Measurements from ENCODE around the gene THSD7B.

The THSD7B gene

DNA sequence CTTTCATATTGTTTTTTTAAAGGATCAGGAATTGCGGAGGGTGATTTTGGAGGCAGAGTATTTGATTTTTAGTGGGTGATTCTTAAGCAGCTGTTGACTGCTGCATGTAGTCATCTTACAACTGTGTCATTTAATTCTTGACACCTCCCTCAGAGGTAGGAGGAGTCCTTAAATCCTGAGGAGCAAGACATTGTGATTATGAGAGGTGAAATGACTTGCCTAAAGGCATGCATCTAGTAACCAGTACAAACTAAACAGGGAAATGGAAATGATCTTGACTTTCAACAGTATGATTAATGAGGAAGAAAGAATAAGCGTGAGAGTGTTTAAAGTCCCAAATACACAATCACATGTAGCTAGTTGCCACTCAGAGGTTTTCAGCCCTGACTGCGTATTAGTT lies 440.7 kb downstream of the THSD7B start:
- no peak for DNase-seq (ENCODE audit: low spot score)
- TF ChIP-seq CTCF (IDR thresholded peaks at IDR 0.05; ENCODE audit: borderline replicate concordance, control extremely low read depth, extremely low read depth, insufficient read depth, missing control alignments): no peak
- in situ Hi-C loops (cut with MboI; ENCODE audit: low sequenced_read_pairs, unreplicated experiment): no loop called here

DNA sequence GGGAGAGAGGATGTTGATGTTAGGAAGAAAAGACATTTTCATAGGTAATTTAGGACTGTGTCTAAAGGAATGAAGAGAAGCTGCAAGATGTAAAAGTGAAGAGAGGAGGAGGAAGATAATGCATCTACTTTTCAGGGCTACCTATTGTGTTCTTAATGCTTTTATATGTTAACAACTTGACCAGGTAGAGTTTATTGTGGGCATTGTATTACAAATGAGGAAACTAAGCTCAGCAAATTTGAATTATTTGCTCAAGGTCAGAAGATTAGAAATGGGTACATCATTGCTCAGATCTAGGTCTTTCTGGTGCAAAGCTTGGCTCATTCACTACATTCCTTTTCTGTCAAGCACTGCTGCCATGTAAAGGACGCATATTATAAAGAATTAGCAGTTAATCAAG lies 441.7 kb downstream of the THSD7B start:
- DNase-seq (ENCODE audit: low spot score): no peak
- in situ Hi-C loops (cut with MboI; ENCODE audit: low sequenced_read_pairs, unreplicated experiment): no loop called here

GRCh38 chr2:137208431-137208891 lies 443.1 kb downstream of the THSD7B start:
- DNase-seq (ENCODE audit: low spot score): no peak
- TF ChIP-seq CTCF (IDR thresholded peaks at IDR 0.05; ENCODE audit: borderline replicate concordance, control extremely low read depth, extremely low read depth, insufficient read depth, missing control alignments): no peak
- in situ Hi-C loops (cut with MboI; ENCODE audit: low sequenced_read_pairs, unreplicated experiment): no loop called here

More for the DNA sequence above, 441.7 kb downstream of the THSD7B start:
- no peak for TF ChIP-seq CTCF (IDR thresholded peaks at IDR 0.05; ENCODE audit: borderline replicate concordance, control extremely low read depth, extremely low read depth, insufficient read depth, missing control alignments)

GRCh38 chr2:137210039-137210438 lies 444.7 kb downstream of the THSD7B start:
- DNase-seq (ENCODE audit: low spot score): no peak
- in situ Hi-C loops (cut with MboI; ENCODE audit: low sequenced_read_pairs, unreplicated experiment): no loop called here
- no peak for TF ChIP-seq CTCF (IDR thresholded peaks at IDR 0.05; ENCODE audit: borderline replicate concordance, control extremely low read depth, extremely low read depth, insufficient read depth, missing control alignments)

- no peak for DNase-seq (ENCODE audit: low spot score)
- no peak for TF ChIP-seq CTCF (IDR thresholded peaks at IDR 0.05; ENCODE audit: borderline replicate concordance, control extremely low read depth, extremely low read depth, insufficient read depth, missing control alignments)
- in situ Hi-C loops (cut with MboI; ENCODE audit: low sequenced_read_pairs, unreplicated experiment): no loop called here
These were observed 446.4 kb downstream of the THSD7B start for GRCh38 chr2:137211761-137212160.

- no peak for TF ChIP-seq CTCF (IDR thresholded peaks at IDR 0.05; ENCODE audit: borderline replicate concordance, control extremely low read depth, extremely low read depth, insufficient read depth, missing control alignments)
- in situ Hi-C loops (cut with MboI; ENCODE audit: low sequenced_read_pairs, unreplicated experiment): no loop called here
- DNase-seq (ENCODE audit: low spot score): no peak
These were observed 455.2 kb downstream of the THSD7B start for GRCh38 chr2:137220438-137220993.

All from GM13976 (cell line).